Stimulated activated CD4-positive, alpha-beta T cell treated with anti-CD3 and anti-CD28 coated beads, Interleukin-2, amount 100 ng/mL, for 24 hours (primary cell): ENCODE data around the gene RNF7.
"Not testable (repeated sequence)": the region's sequence is repeated elsewhere in the genome, so short reads cannot be mapped to it uniquely, and the experiment has no call there.

Experiments used
- DNase-seq, 2 donors: peaks; one replicate each; pipeline ENCODE4 v3.0.0-alpha.2; 2020

Gene RNF7

GRCh38 chr3:141783632-141784031 lies 45.5 kb downstream of the RNF7 start:
- DNase-seq = no peak

DNA sequence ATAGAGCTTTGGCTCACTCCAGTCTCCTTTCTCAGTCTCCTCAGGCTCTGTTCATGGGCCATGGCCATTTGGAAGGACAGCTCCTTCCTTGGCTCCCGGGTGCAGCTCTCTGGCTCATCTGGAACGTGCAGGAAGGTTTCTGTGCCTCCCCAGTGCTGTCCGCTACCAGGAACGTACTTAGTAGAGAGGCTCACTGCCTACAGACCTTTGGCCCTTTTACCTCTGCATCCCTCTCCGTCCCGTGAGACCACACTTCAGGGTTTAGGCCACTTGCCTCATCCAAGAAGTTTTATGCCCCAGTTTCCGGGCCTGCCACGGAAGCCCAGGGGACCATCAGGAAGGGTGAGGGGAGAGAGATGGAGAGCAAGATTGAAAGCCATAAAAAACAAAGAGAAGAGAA lies 46.0 kb downstream of the RNF7 start:
- no peak for DNase-seq

- no peak for DNase-seq
Measured at GRCh38 chr3:141784531-141784930, 46.4 kb downstream of the RNF7 start.

DNA sequence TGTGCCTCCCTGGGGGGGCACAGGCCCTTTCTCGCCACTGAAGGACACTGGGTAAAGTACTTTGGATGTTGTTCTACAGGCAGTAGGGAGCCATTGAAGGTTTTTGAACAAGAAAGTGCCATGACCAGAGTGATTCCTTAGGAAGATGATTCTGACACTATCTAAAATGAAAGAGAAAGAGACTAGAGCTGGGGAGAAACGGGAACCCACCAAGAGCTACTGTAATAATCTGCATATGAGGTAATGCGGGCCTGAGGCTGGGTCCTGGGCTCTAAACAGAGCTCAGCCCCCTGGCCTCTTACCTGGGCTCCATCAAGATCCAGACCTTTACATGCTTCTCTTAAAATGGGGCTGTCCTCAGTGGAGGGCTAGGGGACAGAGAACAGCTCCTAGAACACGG lies 50.1 kb downstream of the RNF7 start:
- DNase-seq = no peak

- DNase-seq = not testable (repeated sequence)
Measured at GRCh38 chr3:141788750-141789149, 50.7 kb downstream of the RNF7 start.

GRCh38 chr3:141789281-141789680 lies 51.2 kb downstream of the RNF7 start:
- DNase-seq = no peak

GRCh38 chr3:141790171-141790570 lies 52.1 kb downstream of the RNF7 start:
- no peak for DNase-seq

DNA sequence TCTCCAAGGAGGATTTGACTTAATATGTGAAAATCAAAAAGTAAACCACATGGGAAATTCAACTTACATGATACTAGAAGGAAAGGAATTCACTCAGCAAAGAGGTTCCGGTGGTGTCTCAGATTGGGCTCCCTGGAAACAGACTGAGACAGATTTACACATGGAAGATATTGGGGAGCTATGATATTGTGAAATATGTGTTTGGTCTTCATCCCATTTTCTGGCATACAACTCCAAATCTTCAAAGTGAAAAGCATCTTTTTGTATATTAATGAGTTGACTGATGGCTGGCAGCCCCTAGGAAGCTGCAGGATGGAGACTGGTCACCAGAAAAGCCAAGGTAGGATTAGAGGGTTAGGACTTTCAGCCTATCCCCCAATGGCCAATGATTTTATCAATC lies 54.4 kb downstream of the RNF7 start:
- DNase-seq = no peak

- no peak for DNase-seq
Measured at GRCh38 chr3:141793476-141794260, 55.6 kb downstream of the RNF7 start.

- peak; percentile 18 to 38 for DNase-seq
Measured at GRCh38 chr3:141795276-141795675, 57.2 kb downstream of the RNF7 start.

- DNase-seq = no peak
Measured at GRCh38 chr3:141795741-141796080, 57.6 kb downstream of the RNF7 start.

GRCh38 chr3:141796081-141796888 lies 58.2 kb downstream of the RNF7 start:
- DNase-seq = peak; percentile 75 to 78
